A549 (cell line): ENCODE results near the gene TUBB1. TPM values are rescaled to one million over a fixed set of nuclear protein-coding genes. Genes with fewer than 3 reads are reported as not detected.

ENCODE experiments used
- ATAC-seq, 2 experiments: fragments of 200-7000 bp in 1 of 2; fragments of >200 bp in 1 of 2; cut with Nextera tagmentation in 1 of 2; cut with Tn5 transposase in 1 of 2; 3 replicates each; pipeline versions ENCODE4 v1.8.0 to v1.9.1; 2018 to 2020; ENCODE audit warnings: mild to moderate bottlenecking in 1 of 2, moderate library complexity in 1 of 2
- CTCF ChIA-PET: fragments of 300-600 bp; sonication (Branson Sonifier 250); formaldehyde crosslinking; extraction: SDS; loops from one replicate; lab custom pipeline; 2021; ENCODE audit warnings: antibody characterized with exemption, inconsistent platforms; lab: Yijun Ruan, JAX
- POLR2A ChIA-PET: fragments of 350-600 bp; formaldehyde crosslinking; extraction: SDS; loops from one replicate; lab custom pipeline; 2021; ENCODE audit warnings: antibody characterized with exemption, inconsistent platforms; lab: Yijun Ruan, JAX
- DNase-seq, 2 experiments: peaks; one replicate each; pipeline versions ENCODE4 v3.0.0 to v3.0.0-alpha.2; 2011 to 2016; ENCODE audit warnings: low read depth in 1 of 2, low spot score in 1 of 2
- FAIRE-seq: peaks from 2 replicates; lab custom pipeline; 2011; peaks lifted over from hg19 to GRCh38; lab: Jason Lieb, UNC
- H3K27ac ChIP-seq, 2 experiments: fragments of >200 bp; sonication (Bioruptor Twin); formaldehyde crosslinking; 3 replicates each; pipeline ENCODE4 v1.5.1; 2016 to 2017
- H3K4me1 ChIP-seq: fragments of >200 bp; sonication (Bioruptor Twin); formaldehyde crosslinking; 3 replicates; pipeline ENCODE4 v1.6.1; 2016
- H3K4me2 ChIP-seq: fragments of >200 bp; sonication (Bioruptor Twin); formaldehyde crosslinking; 3 replicates; pipeline ENCODE4 v1.6.1; 2016
- H3K4me3 ChIP-seq: fragments of >200 bp; sonication (Bioruptor Twin); formaldehyde crosslinking; 3 replicates; pipeline ENCODE4 v1.5.1; 2016
- H3K9me3 ChIP-seq: fragments of >200 bp; sonication (Bioruptor Twin); formaldehyde crosslinking; 3 replicates; pipeline ENCODE4 v1.6.1; 2016
- ESRRA ChIP-seq: fragments of 150-350 bp; IDR thresholded peaks from 2 replicates; pipeline ENCODE4 v1.6.1; 2014; ENCODE audit warnings: mild to moderate bottlenecking, low read length, borderline replicate concordance
- FOSL2 ChIP-seq, 2 experiments: fragments of 450-650 bp in 1 of 2; fragments of >200 bp in 1 of 2; sonication (Bioruptor Twin) in 1 of 2; formaldehyde crosslinking; IDR thresholded peaks; 2 replicates each; pipeline versions ENCODE4 v1.5.0 to v1.6.1; 2016 to 2020; ENCODE audit warnings: mild to moderate bottlenecking in 1 of 2, moderate library complexity in 1 of 2
- HDAC2 ChIP-seq: fragments of 200-600 bp; sonication (generic); IDR thresholded peaks from 2 replicates; pipeline ENCODE4 v1.6.1; 2016
- HOXA7 ChIP-seq: fragments of 250-450 bp; sonication (Bioruptor Pico); IDR thresholded peaks from 2 replicates; pipeline ENCODE4 v1.5.0; 2020; ENCODE audit warnings: mild to moderate bottlenecking, moderate library complexity
- JUN ChIP-seq, 2 experiments: fragments of >200 bp; sonication (Bioruptor Twin); formaldehyde crosslinking; IDR thresholded peaks; 2 replicates in 1 of 2; 3 replicates in 1 of 2; pipeline ENCODE4 v1.6.1; 2016 to 2017
- KDM1A ChIP-seq: fragments of 200-600 bp; sonication (generic); IDR thresholded peaks from 2 replicates; pipeline ENCODE4 v1.6.1; 2016; ENCODE audit warnings: low read depth, mild to moderate bottlenecking
- KDM5A ChIP-seq: fragments of 200-600 bp; sonication (generic); IDR thresholded peaks from 2 replicates; pipeline ENCODE4 v1.6.1; 2016; ENCODE audit warnings: antibody characterized with exemption, mild to moderate bottlenecking
- MAZ ChIP-seq: fragments of 150-350 bp; IDR thresholded peaks from 2 replicates; pipeline ENCODE4 v1.6.1; 2014; ENCODE audit warnings: antibody characterized with exemption, low read depth, low read length, borderline replicate concordance
- NR3C1 ChIP-seq: fragments of >200 bp; sonication (Bioruptor Twin); formaldehyde crosslinking; IDR thresholded peaks from 3 replicates; pipeline ENCODE4 v1.6.1; 2017
- PHF8 ChIP-seq: fragments of 200-600 bp; sonication (generic); IDR thresholded peaks from 2 replicates; pipeline ENCODE4 v1.6.1; 2016; ENCODE audit warnings: low read depth, mild to moderate bottlenecking, antibody characterized with exemption, moderate library complexity, borderline replicate concordance
- POLR2A ChIP-seq: IDR thresholded peaks from 2 replicates; pipeline ENCODE4 v1.6.1; 2012; ENCODE audit warnings: mild to moderate bottlenecking, low read length
- RAD21 ChIP-seq, 2 experiments: fragments of >200 bp in 1 of 2; sonication (Bioruptor Twin) in 1 of 2; formaldehyde crosslinking in 1 of 2; IDR thresholded peaks in 1 of 2; conservative IDR thresholded peaks in 1 of 2; 2 replicates in 1 of 2; 3 replicates in 1 of 2; pipeline ENCODE4 v1.6.1; 2012 to 2018; ENCODE audit warnings: inconsistent platforms in 1 of 2
- RARB ChIP-seq: fragments of 250-450 bp; sonication (Bioruptor Pico); IDR thresholded peaks from 2 replicates; pipeline ENCODE4 v1.8.0; 2021; ENCODE audit warnings: mild to moderate bottlenecking, moderate library complexity
- RNF2 ChIP-seq: fragments of 200-600 bp; sonication (generic); IDR thresholded peaks from 2 replicates; pipeline ENCODE4 v1.6.1; 2016; ENCODE audit warnings: low read depth, mild to moderate bottlenecking, antibody characterized with exemption, moderate library complexity, borderline replicate concordance
- SMC3 ChIP-seq: fragments of >200 bp; sonication (Bioruptor Twin); formaldehyde crosslinking; IDR thresholded peaks from 3 replicates; pipeline ENCODE4 v1.6.1; 2018; ENCODE audit warnings: inconsistent platforms
- TFCP2L1 ChIP-seq: fragments of 250-450 bp; sonication (Bioruptor Pico); IDR thresholded peaks from 2 replicates; pipeline ENCODE4 v1.5.0; 2021; ENCODE audit warnings: mild to moderate bottlenecking
- ZFP36 ChIP-seq: fragments of 450-650 bp; IDR thresholded peaks from 2 replicates; pipeline ENCODE4 v1.6.1; 2014; ENCODE audit warnings: borderline replicate concordance; ENCODE audit not compliant: partially characterized antibody
- ZNF302 ChIP-seq: fragments of 250-450 bp; sonication (Bioruptor Pico); IDR thresholded peaks from 2 replicates; pipeline ENCODE4 v1.9.0; 2021; ENCODE audit warnings: inconsistent platforms, mild to moderate bottlenecking, moderate library complexity
- WGBS: methylation state at CpG from one replicate; pipeline ENCODE4 v1.1.6; 2017; ENCODE audit errors: missing lambda C conversion rate; 5-methylcytosine and 5-hydroxymethylcytosine counted together
- polyA plus RNA-seq, 4 experiments: library from polyadenylated mRNA; depleted of rRNA in 3 of 4; stranded (reverse); fragments of >200 nt; fragmentation: RNase III in 1 of 4; extraction: RNeasy Plus Mini Kit Qiagen cat#74134 plus additional on column Dnase treatment in 1 of 4; gene quantifications; 2 replicates in 3 of 4; 3 replicates in 1 of 4; pipeline ENCODE4 v1.2.3, GENCODE V29; 2011 to 2017
- TF ChIP-seq, protein P1 (sequence below): fragments of 200-600 bp; sonication (generic); IDR thresholded peaks from 2 replicates; pipeline ENCODE4 v1.6.1; 2016; ENCODE audit warnings: antibody characterized with exemption, mild to moderate bottlenecking, moderate library complexity
- TF ChIP-seq, protein P2 (sequence below): fragments of >200 bp; sonication (Bioruptor Twin); formaldehyde crosslinking; IDR thresholded peaks from 3 replicates; pipeline ENCODE4 v1.6.1; 2016

Gene TUBB1
- polyA plus RNA-seq, 2 of the 4 experiments (the other 2 are of a cell fraction) = 0.03 TPM; not detected in 1

DNA sequence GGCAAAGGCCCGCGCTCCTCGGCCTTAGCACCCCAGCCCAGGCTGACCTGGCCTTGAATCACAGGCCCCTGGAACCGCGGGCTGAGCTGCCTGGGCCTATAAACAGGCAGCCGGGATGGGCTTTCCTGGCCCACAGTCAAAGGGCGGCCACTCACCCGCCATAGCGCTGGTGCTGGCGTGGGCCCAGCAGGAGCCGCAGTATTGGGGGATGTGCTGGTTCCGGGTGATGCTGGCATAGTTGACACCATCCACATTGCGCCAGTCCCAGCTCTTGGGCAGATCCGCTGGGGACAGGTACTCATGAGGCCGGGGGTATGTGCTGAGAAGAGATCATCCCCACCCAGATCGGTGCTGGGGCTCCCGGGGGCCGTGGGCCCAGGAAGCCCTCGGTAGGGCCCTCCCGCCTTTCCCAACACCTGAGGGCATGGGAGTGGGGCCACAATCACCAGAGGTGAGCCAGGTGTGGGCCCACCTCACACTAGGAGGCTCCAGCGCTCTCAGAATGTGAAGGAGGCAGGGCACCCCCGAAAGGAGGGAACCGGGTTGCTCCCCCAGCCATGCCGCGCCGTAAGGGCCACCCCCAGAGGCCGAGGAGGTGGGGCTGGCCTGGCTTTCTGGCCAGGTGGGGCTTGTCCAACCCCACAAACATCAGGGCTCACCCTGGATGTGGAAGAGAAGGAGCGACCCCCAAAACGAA is 12.9 kb upstream of the TUBB1 start:
- ATAC-seq (peak; percentile 10 to 35; a peak in 4 of 6 replicates), FAIRE-seq (no peak), DNase-seq (no peak)
- Histone ChIP-seq H3K27ac (peak overlapping the region; percentile 75 to 98), H3K4me3 (peak overlapping the region; percentile 99), H3K4me1 (peaks cover 21% of the 10 kb centered on the region), H3K4me2 (peak overlapping the region; percentile 76), H3K9me3 (no peaks in the 10 kb centered on the region)
- POLR2A ChIA-PET = interaction anchor here (1.6 kb wide), 1 partner anchor 26 kb away, joined by 7 read pairs; the partner anchor contains the start of gene ATP5F1E
- WGBS = 38% methylated on average over 16 of the region's 29 CpGs
- TF ChIP-seq POLR2A = no peak
- no peak; the same call in 1 of the 2 replicates for TF ChIP-seq PHF8
- no peak for TF ChIP-seq JUN (IDR thresholded peaks at IDR 0.05)
- no peak for TF ChIP-seq HOXA7
- no peak for TF ChIP-seq RAD21 (conservative IDR thresholded peaks at IDR 0.05 in 1 of 2, IDR thresholded peaks at IDR 0.05 in 1 of 2)
- TF ChIP-seq, protein P1, sequence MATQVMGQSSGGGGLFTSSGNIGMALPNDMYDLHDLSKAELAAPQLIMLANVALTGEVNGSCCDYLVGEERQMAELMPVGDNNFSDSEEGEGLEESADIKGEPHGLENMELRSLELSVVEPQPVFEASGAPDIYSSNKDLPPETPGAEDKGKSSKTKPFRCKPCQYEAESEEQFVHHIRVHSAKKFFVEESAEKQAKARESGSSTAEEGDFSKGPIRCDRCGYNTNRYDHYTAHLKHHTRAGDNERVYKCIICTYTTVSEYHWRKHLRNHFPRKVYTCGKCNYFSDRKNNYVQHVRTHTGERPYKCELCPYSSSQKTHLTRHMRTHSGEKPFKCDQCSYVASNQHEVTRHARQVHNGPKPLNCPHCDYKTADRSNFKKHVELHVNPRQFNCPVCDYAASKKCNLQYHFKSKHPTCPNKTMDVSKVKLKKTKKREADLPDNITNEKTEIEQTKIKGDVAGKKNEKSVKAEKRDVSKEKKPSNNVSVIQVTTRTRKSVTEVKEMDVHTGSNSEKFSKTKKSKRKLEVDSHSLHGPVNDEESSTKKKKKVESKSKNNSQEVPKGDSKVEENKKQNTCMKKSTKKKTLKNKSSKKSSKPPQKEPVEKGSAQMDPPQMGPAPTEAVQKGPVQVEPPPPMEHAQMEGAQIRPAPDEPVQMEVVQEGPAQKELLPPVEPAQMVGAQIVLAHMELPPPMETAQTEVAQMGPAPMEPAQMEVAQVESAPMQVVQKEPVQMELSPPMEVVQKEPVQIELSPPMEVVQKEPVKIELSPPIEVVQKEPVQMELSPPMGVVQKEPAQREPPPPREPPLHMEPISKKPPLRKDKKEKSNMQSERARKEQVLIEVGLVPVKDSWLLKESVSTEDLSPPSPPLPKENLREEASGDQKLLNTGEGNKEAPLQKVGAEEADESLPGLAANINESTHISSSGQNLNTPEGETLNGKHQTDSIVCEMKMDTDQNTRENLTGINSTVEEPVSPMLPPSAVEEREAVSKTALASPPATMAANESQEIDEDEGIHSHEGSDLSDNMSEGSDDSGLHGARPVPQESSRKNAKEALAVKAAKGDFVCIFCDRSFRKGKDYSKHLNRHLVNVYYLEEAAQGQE = no peak
- TF ChIP-seq MAZ = no peak
- CTCF ChIA-PET = interaction anchor here (0.9 kb wide), 1 partner anchor 18 kb away, joined by 3 read pairs; no protein-coding TSS in a partner anchor

DNA sequence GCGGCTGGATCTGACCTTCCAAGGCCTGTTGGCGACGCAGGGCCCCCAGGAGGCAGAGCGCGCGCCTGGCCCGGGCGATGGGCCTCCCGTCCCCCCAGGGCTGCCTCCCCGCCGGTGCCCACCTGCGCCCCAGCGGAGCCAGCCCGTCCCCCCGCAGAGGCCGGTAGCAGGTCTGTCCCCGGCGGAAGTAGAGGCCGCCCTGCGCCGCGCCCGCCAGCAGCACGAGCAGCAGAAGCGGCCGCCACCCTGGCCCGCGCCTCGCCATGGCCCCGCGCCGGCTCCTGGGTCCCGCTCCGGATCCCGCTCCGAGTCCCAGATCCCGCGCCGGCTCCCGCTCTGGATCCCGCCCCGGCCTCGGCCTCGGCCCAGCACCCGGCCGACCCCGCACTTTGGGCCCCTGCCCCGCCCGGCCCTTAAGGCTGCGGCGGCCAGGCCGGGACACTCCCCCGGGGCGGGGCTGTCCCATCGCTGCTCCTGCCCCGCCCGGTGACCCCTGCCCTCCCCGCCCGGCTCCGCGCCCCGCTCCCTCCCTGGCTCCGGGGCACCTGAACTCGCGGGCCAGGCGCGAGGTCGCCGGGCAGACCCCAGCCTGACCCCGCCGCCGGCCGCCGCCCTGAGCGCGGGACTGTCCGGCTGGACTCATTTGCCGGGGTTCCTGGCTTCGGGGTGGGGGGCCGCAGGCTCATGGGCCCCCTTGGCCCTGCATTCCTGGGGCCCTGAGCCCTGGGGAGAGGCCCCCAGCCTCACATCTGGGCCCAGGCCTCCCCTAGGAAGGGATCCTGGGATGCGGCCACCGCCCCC is 12.2 kb upstream of the TUBB1 start, which contains the start of gene CTSZ:
Gene CTSZ, minus strand, starts transcription at position 391 of the 801 bp plus-strand sequence. Its CDS starts 126 bp downstream, at position 265.
- Histone ChIP-seq H3K4me3 (peak within 1 kb of the TSS; percentile 99), H3K9me3 (no peaks in the 10 kb centered on the region), H3K27ac (peak within 1 kb of the TSS; percentile 75 to 98), H3K4me2 (peak within 1 kb of the TSS; percentile 76), H3K4me1 (peaks cover 21% of the 10 kb centered on the region)
- ChIA-PET POLR2A (no interaction called here), CTCF (no interaction called here)
- FAIRE-seq (no peak), ATAC-seq (peak; percentile 84 to 89), DNase-seq (peak; percentile 32 to 74)
- WGBS = 33% methylated on average over 3 of the region's 82 CpGs
- TF ChIP-seq ESRRA (no peak), PHF8 (peak; percentile 34), POLR2A (peak; percentile 54), HDAC2 (no peak), JUN (IDR thresholded peaks at IDR 0.05) (peak in 1 of 2 experiments; percentile 52; a peak in 1 of 5 replicates)

DNA sequence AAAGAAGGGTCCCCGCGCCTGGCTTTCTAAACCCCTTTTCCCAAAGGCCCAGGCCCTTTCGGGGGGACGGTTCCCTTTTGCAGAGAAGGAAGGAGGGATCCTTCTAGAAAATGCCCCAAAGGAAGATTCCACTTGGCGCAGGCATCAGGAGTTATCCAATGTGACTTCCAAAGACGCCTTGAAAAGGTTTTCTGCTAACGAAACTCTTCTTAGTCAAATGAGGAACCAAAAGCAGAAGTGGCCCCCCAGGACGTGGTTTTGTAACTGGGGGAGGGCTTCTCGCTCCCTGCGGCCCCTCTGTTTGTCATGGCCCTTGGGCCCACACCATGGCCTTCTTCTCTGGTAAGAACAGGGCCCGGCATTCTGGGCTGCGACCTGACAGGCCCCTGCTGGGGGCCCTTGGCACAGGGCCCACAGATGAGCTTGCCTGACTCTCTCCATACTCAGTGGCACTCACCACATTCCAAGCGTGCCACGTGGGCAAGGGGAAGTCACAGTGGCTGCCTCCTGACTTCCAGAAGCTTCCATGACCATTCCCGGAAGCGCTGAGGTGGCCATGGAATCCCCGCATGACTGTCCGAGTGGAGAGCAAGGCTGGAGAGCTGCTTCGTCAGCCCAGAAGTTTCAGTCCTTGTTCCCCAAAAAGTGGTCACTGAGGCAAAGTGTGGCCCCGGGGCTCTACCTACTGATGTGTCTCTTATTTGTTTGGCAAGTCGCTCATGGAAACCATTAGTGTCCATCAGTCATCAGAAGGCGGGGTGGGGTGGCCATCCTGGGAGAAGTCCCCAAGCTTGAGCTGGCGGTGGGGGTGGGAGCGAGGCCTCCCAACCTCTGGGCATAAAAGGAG is 11.3 kb upstream of the TUBB1 start:
- ChIA-PET CTCF (interaction anchor here (0.6 to 2.4 kb wide), 3 partner anchors 14 to 448 kb away, joined by 3 to 7 read pairs (median 3); partner anchors contain the start of gene STX16), POLR2A (no interaction called here)
- Histone ChIP-seq H3K27ac (peak overlapping the region; percentile 75 to 98), H3K4me1 (peaks cover 21% of the 10 kb centered on the region), H3K4me2 (peak overlapping the region; percentile 76), H3K4me3 (peak overlapping the region; percentile 99), H3K9me3 (no peaks in the 10 kb centered on the region)
- no peak for ATAC-seq
- WGBS = 84% methylated on average over 20 of the region's 24 CpGs
- FAIRE-seq = no peak
- TF ChIP-seq TFCP2L1 (CRISPR knock-in tag) (no peak), KDM1A (no peak), SMC3 (no peak), ZFP36 (no peak), FOSL2 (IDR thresholded peaks at IDR 0.05) (no peak), FOSL2 (CRISPR knock-in tag; IDR thresholded peaks at IDR 0.05) (no peak), RARB (no peak), ZNF302 (no peak), KDM5A (no peak), RNF2 (no peak), HOXA7 (no peak), NR3C1 (no peak)
- TF ChIP-seq, protein P2, sequence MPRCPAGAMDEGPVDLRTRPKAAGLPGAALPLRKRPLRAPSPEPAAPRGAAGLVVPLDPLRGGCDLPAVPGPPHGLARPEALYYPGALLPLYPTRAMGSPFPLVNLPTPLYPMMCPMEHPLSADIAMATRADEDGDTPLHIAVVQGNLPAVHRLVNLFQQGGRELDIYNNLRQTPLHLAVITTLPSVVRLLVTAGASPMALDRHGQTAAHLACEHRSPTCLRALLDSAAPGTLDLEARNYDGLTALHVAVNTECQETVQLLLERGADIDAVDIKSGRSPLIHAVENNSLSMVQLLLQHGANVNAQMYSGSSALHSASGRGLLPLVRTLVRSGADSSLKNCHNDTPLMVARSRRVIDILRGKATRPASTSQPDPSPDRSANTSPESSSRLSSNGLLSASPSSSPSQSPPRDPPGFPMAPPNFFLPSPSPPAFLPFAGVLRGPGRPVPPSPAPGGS = no peak
- no peak for DNase-seq
